Astrocyte (in vitro differentiated cells and primary cell): ENCODE results near the gene PLCH1.

ENCODE experiments used
- EZH2 ChIP-seq: IDR thresholded peaks from 2 replicates; pipeline ENCODE4 v1.6.1; 2012; ENCODE audit warnings: mild to moderate bottlenecking, low read length, inconsistent platforms; ENCODE audit not compliant: insufficient read depth
- TF ChIP-seq, protein P1 (sequence below): IDR thresholded peaks from 2 replicates; pipeline ENCODE4 v1.5.1; 2011; ENCODE audit warnings: low read depth, mild to moderate bottlenecking, inconsistent platforms, low read length, moderate library complexity; ENCODE audit not compliant: insufficient read depth

DNA sequence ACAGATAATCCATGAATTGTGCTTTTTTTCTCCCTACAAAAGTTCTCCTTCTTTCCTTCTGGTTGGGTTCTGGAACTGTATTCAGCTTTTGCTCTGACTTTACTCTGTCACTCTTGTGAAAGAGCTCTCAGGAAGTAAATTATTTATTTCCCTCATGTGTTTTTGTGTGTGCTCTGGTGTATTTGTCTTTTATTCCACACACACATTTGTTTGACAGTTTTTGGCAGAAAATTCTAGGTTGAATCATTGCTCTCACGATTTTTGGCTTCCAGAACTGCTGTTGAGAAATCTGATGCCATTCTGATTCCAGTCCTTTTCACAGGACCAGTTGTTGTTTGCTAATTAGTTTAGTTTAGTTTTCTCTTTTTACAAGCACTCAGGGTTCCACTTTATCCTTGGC lies 172.8 kb downstream of the PLCH1 start:
- TF ChIP-seq, protein P1, sequence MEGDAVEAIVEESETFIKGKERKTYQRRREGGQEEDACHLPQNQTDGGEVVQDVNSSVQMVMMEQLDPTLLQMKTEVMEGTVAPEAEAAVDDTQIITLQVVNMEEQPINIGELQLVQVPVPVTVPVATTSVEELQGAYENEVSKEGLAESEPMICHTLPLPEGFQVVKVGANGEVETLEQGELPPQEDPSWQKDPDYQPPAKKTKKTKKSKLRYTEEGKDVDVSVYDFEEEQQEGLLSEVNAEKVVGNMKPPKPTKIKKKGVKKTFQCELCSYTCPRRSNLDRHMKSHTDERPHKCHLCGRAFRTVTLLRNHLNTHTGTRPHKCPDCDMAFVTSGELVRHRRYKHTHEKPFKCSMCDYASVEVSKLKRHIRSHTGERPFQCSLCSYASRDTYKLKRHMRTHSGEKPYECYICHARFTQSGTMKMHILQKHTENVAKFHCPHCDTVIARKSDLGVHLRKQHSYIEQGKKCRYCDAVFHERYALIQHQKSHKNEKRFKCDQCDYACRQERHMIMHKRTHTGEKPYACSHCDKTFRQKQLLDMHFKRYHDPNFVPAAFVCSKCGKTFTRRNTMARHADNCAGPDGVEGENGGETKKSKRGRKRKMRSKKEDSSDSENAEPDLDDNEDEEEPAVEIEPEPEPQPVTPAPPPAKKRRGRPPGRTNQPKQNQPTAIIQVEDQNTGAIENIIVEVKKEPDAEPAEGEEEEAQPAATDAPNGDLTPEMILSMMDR, result no peak
- no peak for TF ChIP-seq EZH2
